C4-2B (cell line): ENCODE results near the gene YIF1A.

Source experiments
- CTCF ChIP-seq: fragments of 450-650 bp; conservative IDR thresholded peaks from 2 replicates; pipeline ENCODE4 v1.5.1; 2017; ENCODE audit warnings: mild to moderate bottlenecking
- ZFX ChIP-seq: fragments of 450-650 bp; IDR thresholded peaks from 2 replicates; pipeline ENCODE4 v1.6.1; 2017

- no peak for TF ChIP-seq CTCF
- no peak for TF ChIP-seq ZFX
Measured at GRCh38 chr11:66284526-66285078, 4.3 kb downstream of the YIF1A start.
